GM12865 (cell line): ENCODE data around the gene PLEKHA8.
"Not testable (repeated sequence)": the region's sequence is repeated elsewhere in the genome, so short reads cannot be mapped to it uniquely, and the experiment has no call there.

Experiments used
- DNase-seq: peaks from one replicate; pipeline ENCODE4 v3.0.0; 2010; ENCODE audit warnings: low read depth
- H3K4me3 ChIP-seq: 2 replicates; pipeline ENCODE4 v1.5.1; 2011; ENCODE audit warnings: mild to moderate bottlenecking, low read depth, low read length, control low read depth
- TF ChIP-seq, protein P1 (sequence below): IDR thresholded peaks from 2 replicates; pipeline ENCODE4 v1.5.1; 2011; ENCODE audit warnings: low read length, control low read depth, low read depth, inconsistent platforms; ENCODE audit not compliant: insufficient read depth; ENCODE audit errors: missing control alignments

The PLEKHA8 gene

GRCh38 chr7:30057741-30058140, 29.5 kb downstream of the PLEKHA8 start:
- DNase-seq: no peak
- no peak overlapping the region for H3K4me3 ChIP-seq
- TF ChIP-seq, protein P1, sequence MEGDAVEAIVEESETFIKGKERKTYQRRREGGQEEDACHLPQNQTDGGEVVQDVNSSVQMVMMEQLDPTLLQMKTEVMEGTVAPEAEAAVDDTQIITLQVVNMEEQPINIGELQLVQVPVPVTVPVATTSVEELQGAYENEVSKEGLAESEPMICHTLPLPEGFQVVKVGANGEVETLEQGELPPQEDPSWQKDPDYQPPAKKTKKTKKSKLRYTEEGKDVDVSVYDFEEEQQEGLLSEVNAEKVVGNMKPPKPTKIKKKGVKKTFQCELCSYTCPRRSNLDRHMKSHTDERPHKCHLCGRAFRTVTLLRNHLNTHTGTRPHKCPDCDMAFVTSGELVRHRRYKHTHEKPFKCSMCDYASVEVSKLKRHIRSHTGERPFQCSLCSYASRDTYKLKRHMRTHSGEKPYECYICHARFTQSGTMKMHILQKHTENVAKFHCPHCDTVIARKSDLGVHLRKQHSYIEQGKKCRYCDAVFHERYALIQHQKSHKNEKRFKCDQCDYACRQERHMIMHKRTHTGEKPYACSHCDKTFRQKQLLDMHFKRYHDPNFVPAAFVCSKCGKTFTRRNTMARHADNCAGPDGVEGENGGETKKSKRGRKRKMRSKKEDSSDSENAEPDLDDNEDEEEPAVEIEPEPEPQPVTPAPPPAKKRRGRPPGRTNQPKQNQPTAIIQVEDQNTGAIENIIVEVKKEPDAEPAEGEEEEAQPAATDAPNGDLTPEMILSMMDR: no peak

GRCh38 chr7:30061786-30062185, 33.6 kb downstream of the PLEKHA8 start:
- not testable (repeated sequence) for H3K4me3 ChIP-seq
- TF ChIP-seq, protein P1: peak; percentile 53
- DNase-seq: peak; percentile 65

DNA sequence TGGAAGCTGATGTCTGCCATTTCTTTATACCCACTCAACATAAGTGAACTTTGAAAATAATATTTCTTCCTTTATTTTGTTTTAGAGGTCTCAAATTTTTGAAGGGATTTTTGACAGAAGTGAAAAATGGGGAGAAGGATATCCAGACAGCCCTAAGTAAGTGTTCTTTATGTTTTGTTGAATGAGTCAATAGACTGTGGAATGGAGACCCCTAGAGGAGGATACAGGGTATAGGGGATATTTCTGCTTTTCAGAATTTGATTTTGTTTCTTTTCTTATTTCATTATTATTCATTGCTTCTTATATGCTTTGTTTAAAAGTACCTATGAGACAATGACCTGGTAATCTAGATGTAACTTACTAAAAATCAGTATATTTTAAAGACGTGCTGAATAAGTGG, 34.4 kb downstream of the PLEKHA8 start:
- no peak overlapping the region for H3K4me3 ChIP-seq
- TF ChIP-seq, protein P1: peak; percentile 52
- peak; percentile 46 for DNase-seq

DNA sequence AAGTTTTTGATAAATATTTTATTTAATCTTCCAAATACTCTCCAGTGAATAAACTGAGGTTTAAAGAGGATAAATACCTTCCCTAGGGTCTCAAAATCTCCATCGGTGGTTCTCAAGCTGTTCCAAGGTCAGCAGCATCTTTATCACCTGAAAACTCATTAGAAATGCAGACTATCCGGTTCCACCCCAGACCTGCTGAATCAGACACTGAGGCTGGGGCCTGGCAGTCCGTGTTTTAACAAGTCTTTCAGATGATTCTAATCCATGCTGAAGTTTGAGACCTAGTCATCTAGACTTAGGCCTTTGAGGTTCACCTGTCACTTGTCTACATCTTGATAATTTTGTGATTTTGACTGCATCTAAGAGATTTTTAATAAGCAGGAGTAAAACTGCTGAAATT, 37.5 kb downstream of the PLEKHA8 start:
- no peak overlapping the region for H3K4me3 ChIP-seq

DNA sequence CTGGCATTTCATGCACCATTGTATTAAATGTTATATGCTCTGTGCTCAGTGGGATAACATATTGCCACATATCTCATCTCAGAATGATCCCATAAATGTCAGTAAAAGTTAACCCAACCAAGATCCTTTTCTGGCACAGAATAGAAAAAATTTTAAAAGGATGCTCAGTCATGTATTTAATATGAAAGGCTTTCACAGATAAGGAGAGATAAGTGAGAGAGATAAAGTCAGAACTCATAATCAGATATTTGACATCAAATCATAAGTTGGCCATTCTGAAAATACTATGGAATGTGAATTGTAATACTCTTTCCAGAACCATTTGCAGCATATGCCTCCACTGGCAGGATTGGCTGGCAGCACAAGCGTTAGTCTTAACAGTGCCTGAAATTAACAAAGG, 38.5 kb downstream of the PLEKHA8 start:
- no peak overlapping the region for H3K4me3 ChIP-seq
- TF ChIP-seq, protein P1: no peak
- DNase-seq: no peak

More for the DNA sequence above, 37.5 kb downstream of the PLEKHA8 start:
- TF ChIP-seq, protein P1: no peak
- DNase-seq: no peak

DNA sequence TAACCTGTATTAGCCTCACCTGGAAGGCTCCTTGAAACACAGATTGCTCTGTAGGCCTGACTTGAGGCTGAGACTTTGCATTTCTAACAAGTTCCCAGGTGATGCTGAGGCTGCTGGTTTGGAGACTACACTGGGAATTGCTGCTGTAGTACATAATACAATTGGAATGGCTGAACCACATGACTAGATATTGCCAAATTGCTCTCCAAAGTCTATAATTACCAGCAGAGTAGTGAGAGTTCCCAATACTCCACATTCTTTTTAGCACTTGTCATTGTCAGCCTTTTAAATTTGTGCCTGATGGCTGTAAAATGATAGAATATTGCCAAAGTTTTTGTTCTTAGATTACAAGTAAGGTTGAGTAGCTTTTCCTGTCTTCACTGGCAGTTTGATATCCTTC, 39.9 kb downstream of the PLEKHA8 start:
- no peak overlapping the region for H3K4me3 ChIP-seq
- DNase-seq: no peak
- TF ChIP-seq, protein P1: no peak

- no peak for DNase-seq
- H3K4me3 ChIP-seq: no peak overlapping the region
- TF ChIP-seq, protein P1: no peak
Observed at GRCh38 chr7:30069096-30069867, 41.1 kb downstream of the PLEKHA8 start.
